ENCODE measurements around the gene PHAX. TPM values are rescaled to one million over a fixed set of nuclear protein-coding genes. Genes with fewer than 3 reads are reported as not detected.

Gene PHAX
- total RNA-seq, 1 experiment from 2014 or later, result 46.2 TPM

DNA sequence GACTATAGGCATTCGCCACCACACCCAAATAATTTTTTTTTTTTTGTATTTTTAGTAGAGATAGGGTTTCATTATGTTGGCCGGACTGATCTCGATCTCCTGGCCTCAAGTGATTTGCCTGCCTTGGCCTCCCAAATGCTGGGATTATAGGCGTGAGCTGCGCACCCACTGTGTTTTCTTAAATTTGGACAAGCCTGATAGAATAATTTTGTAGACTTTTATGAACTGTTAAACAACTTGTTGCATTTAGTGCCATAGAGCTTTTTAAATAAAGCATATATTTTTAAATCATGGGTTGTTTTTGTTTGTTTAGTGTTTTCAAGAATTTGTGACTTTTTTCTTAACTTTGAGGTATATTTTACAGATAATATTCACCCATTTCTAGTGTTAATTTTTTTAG lies 4.8 kb downstream of the PHAX start:
- H3K27ac ChIP-seq (ENCODE audit: low read length), result no peak overlapping the region
- DNase-seq (ENCODE audit: low read depth, low spot score), result no peak
- peaks cover 15% of the 10 kb centered on the region; the same call in 1 of the 2 replicates for H3K36me3 ChIP-seq (ENCODE audit: control insufficient read depth, insufficient read depth, low read length)
- H3K4me1 ChIP-seq (ENCODE audit: control insufficient read depth, insufficient read depth, low read length), result 0 out of 2 replicates have a peak, but pooled peaks cover 5% of the 10 kb centered on the region
- H3K27me3 ChIP-seq (ENCODE audit: control insufficient read depth, insufficient read depth, low read length), result no peaks in the 10 kb centered on the region
- H3K9me3 ChIP-seq (ENCODE audit: control insufficient read depth, insufficient read depth, low read depth, low read length), result no peaks in the 10 kb centered on the region
- in situ Hi-C loops (cut with HindIII; ENCODE audit: low pct_unique_long_range_greater_than_20kb, low sequenced_read_pairs) (no loop called here), intact Hi-C loops (cut with micrococcal nuclease; ENCODE audit: unreplicated experiment) (no loop called here)
- no peak for TF ChIP-seq SIN3A (IDR thresholded peaks at IDR 0.05; ENCODE audit: borderline replicate concordance, insufficient read depth, low read depth, low read length)
- TF ChIP-seq, protein P1, sequence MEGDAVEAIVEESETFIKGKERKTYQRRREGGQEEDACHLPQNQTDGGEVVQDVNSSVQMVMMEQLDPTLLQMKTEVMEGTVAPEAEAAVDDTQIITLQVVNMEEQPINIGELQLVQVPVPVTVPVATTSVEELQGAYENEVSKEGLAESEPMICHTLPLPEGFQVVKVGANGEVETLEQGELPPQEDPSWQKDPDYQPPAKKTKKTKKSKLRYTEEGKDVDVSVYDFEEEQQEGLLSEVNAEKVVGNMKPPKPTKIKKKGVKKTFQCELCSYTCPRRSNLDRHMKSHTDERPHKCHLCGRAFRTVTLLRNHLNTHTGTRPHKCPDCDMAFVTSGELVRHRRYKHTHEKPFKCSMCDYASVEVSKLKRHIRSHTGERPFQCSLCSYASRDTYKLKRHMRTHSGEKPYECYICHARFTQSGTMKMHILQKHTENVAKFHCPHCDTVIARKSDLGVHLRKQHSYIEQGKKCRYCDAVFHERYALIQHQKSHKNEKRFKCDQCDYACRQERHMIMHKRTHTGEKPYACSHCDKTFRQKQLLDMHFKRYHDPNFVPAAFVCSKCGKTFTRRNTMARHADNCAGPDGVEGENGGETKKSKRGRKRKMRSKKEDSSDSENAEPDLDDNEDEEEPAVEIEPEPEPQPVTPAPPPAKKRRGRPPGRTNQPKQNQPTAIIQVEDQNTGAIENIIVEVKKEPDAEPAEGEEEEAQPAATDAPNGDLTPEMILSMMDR (IDR thresholded peaks at IDR 0.05), result no peak
- no peak for TF ChIP-seq POLR2AphosphoS5 (IDR thresholded peaks at IDR 0.05; ENCODE audit: low read depth, low read length)
- TF ChIP-seq, protein P2, sequence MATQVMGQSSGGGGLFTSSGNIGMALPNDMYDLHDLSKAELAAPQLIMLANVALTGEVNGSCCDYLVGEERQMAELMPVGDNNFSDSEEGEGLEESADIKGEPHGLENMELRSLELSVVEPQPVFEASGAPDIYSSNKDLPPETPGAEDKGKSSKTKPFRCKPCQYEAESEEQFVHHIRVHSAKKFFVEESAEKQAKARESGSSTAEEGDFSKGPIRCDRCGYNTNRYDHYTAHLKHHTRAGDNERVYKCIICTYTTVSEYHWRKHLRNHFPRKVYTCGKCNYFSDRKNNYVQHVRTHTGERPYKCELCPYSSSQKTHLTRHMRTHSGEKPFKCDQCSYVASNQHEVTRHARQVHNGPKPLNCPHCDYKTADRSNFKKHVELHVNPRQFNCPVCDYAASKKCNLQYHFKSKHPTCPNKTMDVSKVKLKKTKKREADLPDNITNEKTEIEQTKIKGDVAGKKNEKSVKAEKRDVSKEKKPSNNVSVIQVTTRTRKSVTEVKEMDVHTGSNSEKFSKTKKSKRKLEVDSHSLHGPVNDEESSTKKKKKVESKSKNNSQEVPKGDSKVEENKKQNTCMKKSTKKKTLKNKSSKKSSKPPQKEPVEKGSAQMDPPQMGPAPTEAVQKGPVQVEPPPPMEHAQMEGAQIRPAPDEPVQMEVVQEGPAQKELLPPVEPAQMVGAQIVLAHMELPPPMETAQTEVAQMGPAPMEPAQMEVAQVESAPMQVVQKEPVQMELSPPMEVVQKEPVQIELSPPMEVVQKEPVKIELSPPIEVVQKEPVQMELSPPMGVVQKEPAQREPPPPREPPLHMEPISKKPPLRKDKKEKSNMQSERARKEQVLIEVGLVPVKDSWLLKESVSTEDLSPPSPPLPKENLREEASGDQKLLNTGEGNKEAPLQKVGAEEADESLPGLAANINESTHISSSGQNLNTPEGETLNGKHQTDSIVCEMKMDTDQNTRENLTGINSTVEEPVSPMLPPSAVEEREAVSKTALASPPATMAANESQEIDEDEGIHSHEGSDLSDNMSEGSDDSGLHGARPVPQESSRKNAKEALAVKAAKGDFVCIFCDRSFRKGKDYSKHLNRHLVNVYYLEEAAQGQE (IDR thresholded peaks at IDR 0.05; ENCODE audit: insufficient read depth in 1 of 2, low read depth in 2 of 2, low read length in 1 of 2), result no peak
- TF ChIP-seq TCF7L2 (IDR thresholded peaks at IDR 0.05; ENCODE audit: low read depth, low read length), result no peak
- no peak for ATAC-seq
- POLR2A ChIA-PET, result interaction anchor here (0.7 kb wide), 1 partner anchor 11 kb away, joined by 5 read pairs; no protein-coding TSS in a partner anchor
- CTCF ChIA-PET, result interaction anchor here (0.6 kb wide), 1 partner anchor 64 kb away, joined by 9 read pairs; no protein-coding TSS in a partner anchor
- BruUV-seq (replicated peaks), result no TSS peak
- no peak overlapping the region for H3K4me3 ChIP-seq (ENCODE audit: low read depth in 2 of 2, low read length in 2 of 2)

DNA sequence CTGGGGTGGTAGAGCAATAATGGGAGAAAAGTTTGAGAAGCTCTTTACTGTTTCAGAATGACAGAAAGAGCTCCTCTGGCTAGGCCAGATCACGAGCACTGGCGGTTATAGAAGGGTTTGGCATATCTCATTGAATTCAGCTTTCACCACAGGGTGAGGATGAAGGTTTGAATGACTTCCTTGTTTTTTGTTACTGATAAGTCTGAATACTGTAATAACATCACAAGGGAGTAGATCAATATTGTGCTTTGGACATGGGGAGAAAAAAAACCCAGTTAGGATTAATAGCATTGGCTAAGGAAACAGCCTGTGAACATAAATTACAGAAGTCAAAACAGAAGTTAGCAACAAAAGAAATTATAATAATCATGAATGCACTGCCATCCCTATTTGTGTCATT lies 9.4 kb downstream of the PHAX start:
- Histone ChIP-seq H3K4me3 (ENCODE audit: low read depth in 2 of 2, low read length in 2 of 2) (no peak overlapping the region), H3K9me3 (ENCODE audit: control insufficient read depth, insufficient read depth, low read depth, low read length) (no peaks in the 10 kb centered on the region), H3K27me3 (ENCODE audit: control insufficient read depth, insufficient read depth, low read length) (no peaks in the 10 kb centered on the region), H3K27ac (ENCODE audit: low read length) (no peak overlapping the region), H3K4me1 (ENCODE audit: control insufficient read depth, insufficient read depth, low read length) (no peaks in the 10 kb centered on the region), H3K36me3 (ENCODE audit: control insufficient read depth, insufficient read depth, low read length) (peaks cover 15% of the 10 kb centered on the region; the same call in 1 of the 2 replicates)
- TF ChIP-seq POLR2AphosphoS5 (IDR thresholded peaks at IDR 0.05; ENCODE audit: low read depth, low read length) (no peak), SIN3A (IDR thresholded peaks at IDR 0.05; ENCODE audit: borderline replicate concordance, insufficient read depth, low read depth, low read length) (no peak), TCF7L2 (IDR thresholded peaks at IDR 0.05; ENCODE audit: low read depth, low read length) (no peak)
- TF ChIP-seq, protein P2 (IDR thresholded peaks at IDR 0.05; ENCODE audit: insufficient read depth in 1 of 2, low read depth in 2 of 2, low read length in 1 of 2), result no peak
- TF ChIP-seq, protein P1 (IDR thresholded peaks at IDR 0.05), result no peak
- TSS peak; percentile 37 for BruUV-seq (replicated peaks)
- ATAC-seq, result no peak
- intact Hi-C loops (cut with micrococcal nuclease; ENCODE audit: unreplicated experiment), result no loop called here
- ChIA-PET CTCF (interaction anchor here (0.9 kb wide), 1 partner anchor 15 kb away, joined by 5 read pairs; no protein-coding TSS in a partner anchor), POLR2A (interaction anchor here (0.7 kb wide), 1 partner anchor 199 kb away, joined by 3 read pairs; no protein-coding TSS in a partner anchor)
- in situ Hi-C loops (cut with HindIII; ENCODE audit: low pct_unique_long_range_greater_than_20kb, low sequenced_read_pairs), result no loop called here
- no peak for DNase-seq (ENCODE audit: low read depth, low spot score)
